HepG2 (cell line): Measurements from ENCODE around the gene OXLD1. TPM values are rescaled to one million over a fixed set of nuclear protein-coding genes. Genes with fewer than 3 reads are reported as not detected.

Source experiments
- AKAP8 ChIP-seq: sonication (generic); formaldehyde crosslinking; IDR thresholded peaks from 2 replicates; pipeline ENCODE4 v1.5.1; 2020; ENCODE audit warnings: mild to moderate bottlenecking, missing genetic modification reagents
- ARNT2 ChIP-seq: sonication (generic); formaldehyde crosslinking; IDR thresholded peaks from 2 replicates; pipeline ENCODE4 v1.8.0; 2022; ENCODE audit warnings: mild to moderate bottlenecking, low read depth, missing genetic modification reagents, moderate library complexity
- ATF3 ChIP-seq: sonication (generic); formaldehyde crosslinking; IDR thresholded peaks from 2 replicates; pipeline ENCODE4 v1.4.0; 2020; ENCODE audit warnings: missing genetic modification reagents
- CBX5 ChIP-seq: sonication (generic); formaldehyde crosslinking; IDR thresholded peaks from 2 replicates; pipeline ENCODE4 v1.4.0; 2020; ENCODE audit warnings: missing genetic modification reagents, borderline replicate concordance
- CHCHD3 ChIP-seq: sonication (generic); formaldehyde crosslinking; IDR thresholded peaks from 2 replicates; pipeline ENCODE4 v1.8.0; 2022; ENCODE audit warnings: mild to moderate bottlenecking, missing genetic modification reagents, moderate library complexity
- DRAP1 ChIP-seq: IDR thresholded peaks from 2 replicates; pipeline ENCODE4 v1.6.1; 2016; ENCODE audit warnings: missing genetic modification reagents, missing compliant biosample characterization
- E2F5 ChIP-seq: sonication (generic); formaldehyde crosslinking; conservative IDR thresholded peaks from 2 replicates; pipeline ENCODE4 v1.4.0; 2020; ENCODE audit warnings: missing genetic modification reagents
- HBP1 ChIP-seq: IDR thresholded peaks from 2 replicates; pipeline ENCODE4 v1.6.1; 2016; ENCODE audit warnings: low read depth, control low read depth
- MED8 ChIP-seq: sonication (generic); formaldehyde crosslinking; IDR thresholded peaks from 2 replicates; pipeline ENCODE4 v1.8.1; 2023; ENCODE audit warnings: mild to moderate bottlenecking, missing genetic modification reagents; ENCODE audit not compliant: insufficient replicate concordance
- MTERF4 ChIP-seq: sonication (generic); formaldehyde crosslinking; IDR thresholded peaks from 2 replicates; pipeline ENCODE4 v1.8.0; 2023; ENCODE audit warnings: mild to moderate bottlenecking, missing genetic modification reagents
- RBFOX2 ChIP-seq: fragments of 200-400 bp; formaldehyde crosslinking; IDR thresholded peaks from 2 replicates; pipeline ENCODE4 v1.6.1; 2017; ENCODE audit warnings: low read depth, mild to moderate bottlenecking, low read length
- RBM22 ChIP-seq: fragments of 200-400 bp; formaldehyde crosslinking; optimal IDR thresholded peaks from 2 replicates; pipeline ENCODE3; 2017; ENCODE audit warnings: mild to moderate bottlenecking, low read length, moderate library complexity
- RELA ChIP-seq: sonication (generic); formaldehyde crosslinking; IDR thresholded peaks from 2 replicates; pipeline ENCODE4 v1.4.0; 2020; ENCODE audit warnings: missing genetic modification reagents
- SAP130 ChIP-seq: IDR thresholded peaks from 2 replicates; pipeline ENCODE4 v1.6.1; 2016; ENCODE audit warnings: low read depth
- SOX13 ChIP-seq, 3 experiments: fragments of 450-650 bp in 1 of 3; sonication (generic) in 1 of 3; formaldehyde crosslinking in 1 of 3; IDR thresholded peaks in 2 of 3; conservative IDR thresholded peaks in 1 of 3; 2 replicates each; pipeline versions ENCODE4 v1.5.0 to v1.6.1; 2016 to 2020; ENCODE audit warnings: antibody characterized with exemption in 1 of 3, mild to moderate bottlenecking in 1 of 3, missing compliant biosample characterization in 1 of 3, missing genetic modification reagents in 1 of 3, moderate library complexity in 1 of 3
- YY1 ChIP-seq: IDR thresholded peaks from 2 replicates; pipeline ENCODE4 v1.6.1; 2011; ENCODE audit warnings: low read length, low read depth, moderate library complexity, mild to moderate bottlenecking; ENCODE audit not compliant: insufficient read depth, insufficient replicate concordance
- ZFP41 ChIP-seq: sonication (generic); formaldehyde crosslinking; IDR thresholded peaks from 2 replicates; pipeline ENCODE4 v1.4.0; 2020; ENCODE audit warnings: mild to moderate bottlenecking, missing genetic modification reagents, borderline replicate concordance
- ZNF205 ChIP-seq: IDR thresholded peaks from 2 replicates; pipeline ENCODE4 v1.6.1; 2018; ENCODE audit warnings: missing biosample characterization, missing genetic modification reagents
- ZNF275 ChIP-seq: sonication (generic); formaldehyde crosslinking; IDR thresholded peaks from 2 replicates; pipeline ENCODE4 v1.8.0; 2022; ENCODE audit warnings: missing genetic modification reagents, mild to moderate bottlenecking, inconsistent platforms, borderline replicate concordance
- ZNF547 ChIP-seq: sonication (generic); formaldehyde crosslinking; IDR thresholded peaks from 2 replicates; pipeline ENCODE4 v1.5.1; 2020; ENCODE audit warnings: mild to moderate bottlenecking, missing genetic modification reagents
- ZNF598 ChIP-seq: sonication (generic); formaldehyde crosslinking; IDR thresholded peaks from 2 replicates; pipeline ENCODE4 v1.5.1; 2020; ENCODE audit warnings: mild to moderate bottlenecking, missing genetic modification reagents, borderline replicate concordance
- ZNF792 ChIP-seq: IDR thresholded peaks from 2 replicates; pipeline ENCODE4 v1.6.1; 2016
- ZSCAN20 ChIP-seq: sonication (generic); formaldehyde crosslinking; IDR thresholded peaks from 2 replicates; pipeline ENCODE4 v1.4.0; 2020; ENCODE audit warnings: missing genetic modification reagents, mild to moderate bottlenecking, borderline replicate concordance
- polyA plus RNA-seq, 8 experiments: library from polyadenylated mRNA; depleted of rRNA in 3 of 8; stranded (reverse) in 7 of 8; unstranded in 1 of 8; fragments of >200 nt; fragmentation: Illumina TruSeq in 4 of 8; extraction: Trizol in 4 of 8; gene quantifications; 2 replicates each; pipeline versions ENCODE4 v1.2.1 to v1.2.3, GENCODE V29; 2011 to 2016; ENCODE audit warnings: low read depth in 4 of 8, missing spikeins in 1 of 8, mixed read lengths in 1 of 8; ENCODE audit not compliant: insufficient read depth in 1 of 8
- total RNA-seq, 5 experiments: library from RNA; depleted of rRNA; stranded (reverse); fragments of >200 nt; fragmentation: Illumina TruSeq; extraction: Trizol; gene quantifications; 2 replicates each; pipeline ENCODE4 v1.2.3, GENCODE V29; 2016; ENCODE audit warnings: low read depth in 1 of 5

The OXLD1 gene
- total and polyA plus RNA-seq, 2 of the 13 experiments (the other 11 are each of a cell fraction or from before 2014, with no cell fraction given): 27.1 to 37.5 TPM

- TF ChIP-seq ZNF547 (CRISPR knock-in tag) (0 out of 2 replicates have a peak, but pooled peaks have one; percentile 54), CBX5 (CRISPR knock-in tag) (peak; percentile 16), E2F5 (0 out of 2 replicates have a peak, but pooled peaks have one; percentile 12), DRAP1 (CRISPR knock-in tag) (no peak), MTERF4 (CRISPR knock-in tag) (peak; percentile 93), AKAP8 (CRISPR knock-in tag) (peak; percentile 59; the same call in 1 of the 2 replicates), SAP130 (CRISPR knock-in tag) (no peak), ZNF792 (CRISPR knock-in tag) (0 out of 2 replicates have a peak, but pooled peaks have one; percentile 36), ATF3 (CRISPR knock-in tag) (peak; percentile 22; the same call in 1 of the 2 replicates), CHCHD3 (CRISPR knock-in tag) (0 out of 2 replicates have a peak, but pooled peaks have one; percentile 63), ZFP41 (no peak), ZNF275 (CRISPR knock-in tag) (0 out of 2 replicates have a peak, but pooled peaks have one; percentile 25), ZNF205 (CRISPR knock-in tag) (0 out of 2 replicates have a peak, but pooled peaks have one; percentile 25), ARNT2 (CRISPR knock-in tag) (0 out of 2 replicates have a peak, but pooled peaks have one; percentile 31), HBP1 (no peak), MED8 (CRISPR knock-in tag) (peak; percentile 69), RELA (no peak), SOX13 (IDR thresholded peaks at IDR 0.05) (no peak), SOX13 (CRISPR knock-in tag; conservative IDR thresholded peaks at IDR 0.05 in 1 of 2, IDR thresholded peaks at IDR 0.05 in 1 of 2) (peak in 1 of 2 experiments; percentile 9; a peak in 1 of 4 replicates), YY1 (no peak), RBFOX2 (0 out of 2 replicates have a peak, but pooled peaks have one; percentile 19), RBM22 (peak; percentile 83), ZSCAN20 (no peak), ZNF598 (CRISPR knock-in tag) (0 out of 2 replicates have a peak, but pooled peaks have one; percentile 80)
Measured at GRCh38 chr17:81710514-81711308, 44.3 kb upstream of the OXLD1 start (continued).
